HG03521 (cell line): ENCODE data around the gene PARG.
"Not testable (repeated sequence)": the region's sequence is repeated elsewhere in the genome, so short reads cannot be mapped to it uniquely, and the experiment has no call there.

Experiments
- ATAC-seq: cut with Tn5 transposase; IDR thresholded peaks from one replicate; pipeline ENCODE4 v1.9.1; 2021; ENCODE audit warnings: mild to moderate bottlenecking, moderate library complexity; ENCODE audit not compliant: unreplicated experiment

The PARG gene

GRCh38 chr10:49833168-49833567 is 108.7 kb downstream of the PARG start:
- no peak for ATAC-seq

- no peak for ATAC-seq
Observed at GRCh38 chr10:49831352-49832035, 110.3 kb downstream of the PARG start.

- ATAC-seq, result no peak
Observed at GRCh38 chr10:49830846-49831245, 111.0 kb downstream of the PARG start.

GRCh38 chr10:49830016-49830415 is 111.8 kb downstream of the PARG start:
- ATAC-seq, result no peak

- no peak for ATAC-seq
Observed at GRCh38 chr10:49827297-49827696, 114.5 kb downstream of the PARG start.

GRCh38 chr10:49819234-49819958 is 122.4 kb downstream of the PARG start:
- no peak for ATAC-seq

GRCh38 chr10:49817845-49818244 is 124.0 kb downstream of the PARG start:
- no peak for ATAC-seq

- no peak for ATAC-seq
Observed at GRCh38 chr10:49803988-49804387, 137.8 kb downstream of the PARG start.

GRCh38 chr10:49798275-49798674 is 143.6 kb downstream of the PARG start:
- no peak for ATAC-seq

GRCh38 chr10:49791100-49791499 is 150.7 kb downstream of the PARG start:
- ATAC-seq, result no peak

GRCh38 chr10:49784681-49785080 is 157.1 kb downstream of the PARG start:
- ATAC-seq, result no peak

- ATAC-seq, result no peak
Observed at GRCh38 chr10:49783645-49784044, 158.2 kb downstream of the PARG start.

- ATAC-seq, result no peak
Observed at GRCh38 chr10:49781247-49781646, 160.6 kb downstream of the PARG start.

GRCh38 chr10:49778197-49778596 is 163.6 kb downstream of the PARG start:
- ATAC-seq, result no peak

GRCh38 chr10:49776851-49777250 is 165.0 kb downstream of the PARG start:
- ATAC-seq, result no peak

GRCh38 chr10:49775014-49775413 is 166.8 kb downstream of the PARG start:
- no peak for ATAC-seq

GRCh38 chr10:49772944-49773343 is 168.9 kb downstream of the PARG start:
- ATAC-seq, result not testable (repeated sequence)

GRCh38 chr10:49771046-49771445 is 170.8 kb downstream of the PARG start:
- ATAC-seq, result not testable (repeated sequence)

GRCh38 chr10:49769692-49770091 is 172.1 kb downstream of the PARG start:
- no peak for ATAC-seq

GRCh38 chr10:49768731-49769130 is 173.1 kb downstream of the PARG start:
- ATAC-seq, result no peak

GRCh38 chr10:49768329-49768728 is 173.5 kb downstream of the PARG start:
- ATAC-seq, result no peak
